ENCODE data around the gene ST3GAL4. TPM values are rescaled to one million over a fixed set of nuclear protein-coding genes. Genes with fewer than 3 reads are reported as not detected.
A peak's percentile ranks its signal among the peaks of the same experiment; 100 is the strongest.

Gene ST3GAL4
- total RNA-seq, 4 donors from 2014 or later, result 40.0 to 52.4 (median 40.5) TPM

GRCh38 chr11:126432065-126432461 is 76.6 kb downstream of the ST3GAL4 start:
- no peak for DNase-seq (ENCODE audit: extremely low spot score)
- intact Hi-C loops (cut with DNase I), result no loop called here
- H3K36me3 ChIP-seq, result no peaks in the 10 kb centered on the region
- 91% methylated on average over 3 of the region's 3 CpGs for WGBS
- H3K4me3 ChIP-seq, result no peak overlapping the region
- no peaks in the 10 kb centered on the region for H3K9me3 ChIP-seq
- TF ChIP-seq POLR2A (IDR thresholded peaks at IDR 0.05; ENCODE audit: low read depth) (no peak), CTCF (IDR thresholded peaks at IDR 0.05) (no peak), EP300 (IDR thresholded peaks at IDR 0.05) (no peak), POLR2AphosphoS5 (IDR thresholded peaks at IDR 0.05) (no peak)
- H3K4me1 ChIP-seq, result peaks cover 24 to 43% (median 34%) of the 10 kb centered on the region in 4 donors
- peak overlapping the region; percentile 63 to 80 (median 70) for H3K27ac ChIP-seq (replicated peaks in 1 of 4)
- H3K27me3 ChIP-seq, result no peaks in the 10 kb centered on the region

- Histone ChIP-seq H3K4me3 (no peak overlapping the region), H3K9me3 (no peaks in the 10 kb centered on the region), H3K27me3 (no peaks in the 10 kb centered on the region), H3K4me1 (peaks cover 24 to 39% (median 33%) of the 10 kb centered on the region in 4 donors), H3K27ac (replicated peaks in 1 of 4) (peak overlapping the region; percentile 63 to 80 (median 70)), H3K36me3 (no peaks in the 10 kb centered on the region)
- no peak for DNase-seq (ENCODE audit: extremely low spot score)
- TF ChIP-seq CTCF (IDR thresholded peaks at IDR 0.05), result no peak
- TF ChIP-seq POLR2A (IDR thresholded peaks at IDR 0.05; ENCODE audit: low read depth), result no peak
- TF ChIP-seq POLR2AphosphoS5 (IDR thresholded peaks at IDR 0.05), result no peak
- no peak for TF ChIP-seq EP300 (IDR thresholded peaks at IDR 0.05)
- 91% methylated on average over 5 of the region's 6 CpGs for WGBS
- intact Hi-C loops (cut with DNase I), result no loop called here
Measured at GRCh38 chr11:126432525-126432924, 77.0 kb downstream of the ST3GAL4 start.

- H3K4me3 ChIP-seq, result no peak overlapping the region
- H3K9me3 ChIP-seq, result no peaks in the 10 kb centered on the region
- intact Hi-C loops (cut with DNase I), result no loop called here
- 91% methylated on average over 11 of the region's 11 CpGs for WGBS
- no peak for TF ChIP-seq EP300 (IDR thresholded peaks at IDR 0.05)
- TF ChIP-seq POLR2A (IDR thresholded peaks at IDR 0.05; ENCODE audit: low read depth), result no peak
- TF ChIP-seq CTCF (IDR thresholded peaks at IDR 0.05), result no peak
- no peak for TF ChIP-seq POLR2AphosphoS5 (IDR thresholded peaks at IDR 0.05)
- no peak for DNase-seq (ENCODE audit: extremely low spot score)
- peaks cover 24 to 37% (median 33%) of the 10 kb centered on the region in 4 donors for H3K4me1 ChIP-seq
- H3K27ac ChIP-seq (replicated peaks in 1 of 4), result peak overlapping the region; percentile 4 to 63 (median 18)
- H3K36me3 ChIP-seq, result no peaks in the 10 kb centered on the region
- no peaks in the 10 kb centered on the region for H3K27me3 ChIP-seq
Measured at GRCh38 chr11:126433244-126433846, 77.9 kb downstream of the ST3GAL4 start.

- 83% methylated on average over 14 of the region's 16 CpGs for WGBS
- intact Hi-C loops (cut with DNase I), result no loop called here
- no peaks in the 10 kb centered on the region for H3K36me3 ChIP-seq
- no peak for DNase-seq (ENCODE audit: extremely low spot score)
- TF ChIP-seq POLR2AphosphoS5 (IDR thresholded peaks at IDR 0.05), result no peak
- TF ChIP-seq POLR2A (IDR thresholded peaks at IDR 0.05; ENCODE audit: low read depth), result no peak
- no peak for TF ChIP-seq CTCF (IDR thresholded peaks at IDR 0.05)
- no peak for TF ChIP-seq EP300 (IDR thresholded peaks at IDR 0.05)
- no peaks in the 10 kb centered on the region for H3K9me3 ChIP-seq
- H3K27me3 ChIP-seq, result no peaks in the 10 kb centered on the region
- peak overlapping the region in 1 of 4 donors; percentile 4 for H3K27ac ChIP-seq (replicated peaks in 1 of 4)
- H3K4me3 ChIP-seq, result no peak overlapping the region
- peaks cover 24 to 43% (median 34%) of the 10 kb centered on the region in 4 donors for H3K4me1 ChIP-seq
Measured at GRCh38 chr11:126433989-126434949, 78.8 kb downstream of the ST3GAL4 start.
